GM18870 (cell line): ENCODE data around the gene ERICH4.

ENCODE experiments used
- ATAC-seq: cut with Tn5 transposase; IDR thresholded peaks from one replicate; pipeline ENCODE4 v1.9.1; 2021; ENCODE audit warnings: moderate library complexity; ENCODE audit not compliant: unreplicated experiment

The ERICH4 gene

GRCh38 chr19:41413947-41414346 lies 29.0 kb upstream of the ERICH4 start:
- no peak for ATAC-seq

- ATAC-seq, result no peak
Measured at GRCh38 chr19:41414461-41414860, 28.5 kb upstream of the ERICH4 start.

GRCh38 chr19:41415154-41415571 lies 27.8 kb upstream of the ERICH4 start:
- no peak for ATAC-seq

- no peak for ATAC-seq
Measured at GRCh38 chr19:41416194-41416674, 26.7 kb upstream of the ERICH4 start.

GRCh38 chr19:41420101-41420880 lies 22.7 kb upstream of the ERICH4 start:
- ATAC-seq, result no peak

- no peak for ATAC-seq
Measured at GRCh38 chr19:41421314-41421713, 21.6 kb upstream of the ERICH4 start.

GRCh38 chr19:41421973-41422372 lies 21.0 kb upstream of the ERICH4 start:
- ATAC-seq, result no peak

- no peak for ATAC-seq
Measured at GRCh38 chr19:41422456-41422855, 20.5 kb upstream of the ERICH4 start.

GRCh38 chr19:41422955-41423354 lies 20.0 kb upstream of the ERICH4 start:
- ATAC-seq, result no peak

GRCh38 chr19:41424335-41425173 lies 18.4 kb upstream of the ERICH4 start:
- ATAC-seq, result no peak

GRCh38 chr19:41425174-41426115 lies 17.5 kb upstream of the ERICH4 start:
- no peak for ATAC-seq

GRCh38 chr19:41426116-41426841 lies 16.7 kb upstream of the ERICH4 start:
- no peak for ATAC-seq

GRCh38 chr19:41426952-41427646 lies 15.9 kb upstream of the ERICH4 start, which contains the start of gene B3GNT8:
Gene B3GNT8, minus strand, starts transcription at chr19:41427374. Its CDS starts 596 bp downstream, at chr19:41426778.
- no peak for ATAC-seq

- no peak for ATAC-seq
Measured at GRCh38 chr19:41427647-41428480, 15.1 kb upstream of the ERICH4 start.

GRCh38 chr19:41428481-41428859 lies 14.5 kb upstream of the ERICH4 start:
- ATAC-seq, result no peak

GRCh38 chr19:41430922-41431321 lies 12.0 kb upstream of the ERICH4 start:
- ATAC-seq, result no peak

- ATAC-seq, result no peak
Measured at GRCh38 chr19:41431426-41432386, 11.2 kb upstream of the ERICH4 start.
